ENCODE data around the gene CEACAM6.
"Not testable (repeated sequence)": the region's sequence is repeated elsewhere in the genome, so short reads cannot be mapped to it uniquely, and the experiment has no call there.

The CEACAM6 gene

GRCh38 chr19:41748012-41748411 is 7.3 kb upstream of the CEACAM6 start:
- DNase-seq, result no peak

- DNase-seq, result not testable (repeated sequence)
These were observed 4.8 kb upstream of the CEACAM6 start for GRCh38 chr19:41750248-41751134.

GRCh38 chr19:41753159-41753558 is 2.2 kb upstream of the CEACAM6 start:
- peak; percentile 95 for DNase-seq

- peak; percentile 82 for DNase-seq
These were observed 1.3 kb upstream of the CEACAM6 start for GRCh38 chr19:41753936-41754529.

- no peak for DNase-seq
These were observed 3.5 kb downstream of the CEACAM6 start for GRCh38 chr19:41758846-41759245.

GRCh38 chr19:41767115-41767514 is 11.8 kb downstream of the CEACAM6 start:
- no peak for DNase-seq

GRCh38 chr19:41768105-41768504 is 12.8 kb downstream of the CEACAM6 start:
- DNase-seq, result not testable (repeated sequence)

GRCh38 chr19:41769608-41770007 is 14.3 kb downstream of the CEACAM6 start:
- no peak for DNase-seq

GRCh38 chr19:41771410-41771809 is 16.1 kb downstream of the CEACAM6 start:
- no peak for DNase-seq

GRCh38 chr19:41774515-41774980 is 19.2 kb downstream of the CEACAM6 start:
- peak; percentile 57 for DNase-seq

GRCh38 chr19:41776700-41777099 is 21.4 kb downstream of the CEACAM6 start:
- no peak for DNase-seq

- no peak for DNase-seq
These were observed 28.3 kb downstream of the CEACAM6 start for GRCh38 chr19:41783612-41784011.

- no peak for DNase-seq
These were observed 29.0 kb downstream of the CEACAM6 start for GRCh38 chr19:41784312-41784711.

GRCh38 chr19:41784743-41785142 is 29.4 kb downstream of the CEACAM6 start:
- DNase-seq, result no peak

GRCh38 chr19:41785653-41786052 is 30.3 kb downstream of the CEACAM6 start:
- peak; percentile 75 for DNase-seq

- no peak for DNase-seq
These were observed 31.7 kb downstream of the CEACAM6 start for GRCh38 chr19:41787055-41787454.

- not testable (repeated sequence) for DNase-seq
These were observed 33.2 kb downstream of the CEACAM6 start for GRCh38 chr19:41788518-41788917.

- not testable (repeated sequence) for DNase-seq
These were observed 33.7 kb downstream of the CEACAM6 start for GRCh38 chr19:41789053-41789452.

GRCh38 chr19:41792513-41793413 is 37.4 kb downstream of the CEACAM6 start:
- peak; percentile 77 for DNase-seq

GRCh38 chr19:41793414-41793727 is 38.0 kb downstream of the CEACAM6 start:
- no peak for DNase-seq

GRCh38 chr19:41795031-41795461 is 39.7 kb downstream of the CEACAM6 start:
- DNase-seq, result peak; percentile 71

- DNase-seq, result no peak
These were observed 41.0 kb downstream of the CEACAM6 start, which contains the start of gene CEACAM3 for GRCh38 chr19:41796362-41796761. CEACAM3 (plus strand) TSS chr19:41796587; CDS start chr19:41796678, 91 bp downstream.

GRCh38 chr19:41796901-41797300 is 41.6 kb downstream of the CEACAM6 start:
- DNase-seq, result no peak
